Neural progenitor cell (in vitro differentiated cells): ENCODE data around the gene SCART1. TPM values are rescaled to one million over a fixed set of nuclear protein-coding genes. Genes with fewer than 3 reads are reported as not detected.

Experiments used
- DNase-seq: peaks from one replicate; pipeline ENCODE4 v3.0.0-alpha.2; 2016; ENCODE audit warnings: low spot score
- H2AFZ ChIP-seq: fragments of 200-600 bp; sonication (generic); replicated peaks from 2 replicates; pipeline ENCODE4 v1.6.1; 2016; ENCODE audit warnings: antibody characterized with exemption
- H3F3A ChIP-seq: fragments of 200-600 bp; sonication (generic); 2 replicates; pipeline ENCODE4 v1.6.1; 2016; ENCODE audit warnings: antibody characterized with exemption, low read depth
- H3K27ac ChIP-seq: fragments of 200-600 bp; sonication (generic); 2 replicates; pipeline ENCODE4 v1.5.1; 2016; ENCODE audit warnings: mild to moderate bottlenecking
- H3K27me3 ChIP-seq: fragments of 200-600 bp; sonication (generic); 2 replicates; pipeline ENCODE4 v1.6.1; 2016; ENCODE audit warnings: mild to moderate bottlenecking, moderate library complexity
- H3K36me3 ChIP-seq: fragments of 200-600 bp; sonication (generic); 2 replicates; pipeline ENCODE4 v1.5.1; 2016
- H3K4me1 ChIP-seq: fragments of 200-600 bp; sonication (generic); 2 replicates; pipeline ENCODE4 v1.6.1; 2016; ENCODE audit warnings: mixed run types
- H3K4me2 ChIP-seq: fragments of 200-600 bp; sonication (generic); 2 replicates; pipeline ENCODE4 v1.6.1; 2016
- H3K4me3 ChIP-seq: fragments of 200-600 bp; sonication (generic); 2 replicates; pipeline ENCODE4 v1.5.1; 2016
- H3K79me2 ChIP-seq: fragments of 200-600 bp; sonication (generic); 2 replicates; pipeline ENCODE4 v1.6.1; 2016; ENCODE audit warnings: low read depth
- H3K9ac ChIP-seq: fragments of 200-600 bp; sonication (generic); 2 replicates; pipeline ENCODE4 v1.6.1; 2016
- H3K9me3 ChIP-seq: fragments of 200-600 bp; sonication (generic); 2 replicates; pipeline ENCODE4 v1.5.1; 2016; ENCODE audit warnings: low read depth
- H4K20me1 ChIP-seq: fragments of 200-600 bp; sonication (generic); 2 replicates; pipeline ENCODE4 v1.6.1; 2016; ENCODE audit warnings: low read depth
- H3K27ac Mint-ChIP-seq: 3 replicates; pipeline ENCODE4 v1.8.0; 2021; ENCODE audit warnings: mixed read lengths
- H3K27me3 Mint-ChIP-seq: 2 replicates; pipeline ENCODE4 v1.8.0; 2022; ENCODE audit warnings: low read depth, mild to moderate bottlenecking, inconsistent platforms, moderate library complexity, mixed read lengths; ENCODE audit not compliant: insufficient read depth
- H3K36me3 Mint-ChIP-seq: 3 replicates; pipeline ENCODE4 v1.8.0; 2021; ENCODE audit warnings: mixed read lengths
- H3K4me1 Mint-ChIP-seq: 3 replicates; pipeline ENCODE4 v1.8.0; 2021; ENCODE audit warnings: mixed read lengths
- H3K4me3 Mint-ChIP-seq: 3 replicates; pipeline ENCODE4 v1.8.0; 2021; ENCODE audit warnings: mild to moderate bottlenecking, moderate library complexity, mixed read lengths
- H3K9me3 Mint-ChIP-seq: 3 replicates; pipeline ENCODE4 v1.8.0; 2020; ENCODE audit warnings: mixed read lengths
- CTCF ChIP-seq: fragments of 200-600 bp; sonication (generic); IDR thresholded peaks from 2 replicates; pipeline ENCODE4 v1.5.1; 2017; ENCODE audit warnings: antibody characterized with exemption, mild to moderate bottlenecking
- EZH2 ChIP-seq: fragments of 200-600 bp; sonication (generic); IDR thresholded peaks from 2 replicates; pipeline ENCODE4 v1.6.1; 2017; ENCODE audit warnings: antibody characterized with exemption, mild to moderate bottlenecking, moderate library complexity
- EZH2phosphoT487 ChIP-seq: fragments of 200-600 bp; sonication (generic); IDR thresholded peaks from 2 replicates; pipeline ENCODE4 v1.6.1; 2017; ENCODE audit warnings: antibody characterized with exemption
- total RNA-seq: library from RNA; depleted of rRNA; stranded (reverse); fragments of >200 nt; gene quantifications from 2 replicates; pipeline ENCODE4 v1.2.3, GENCODE V29; 2015; ENCODE audit warnings: low replicate concordance

The SCART1 gene
- total RNA-seq, 1 donor from 2014 or later: 0.49 TPM

GRCh38 chr10:133454204-133454893 is 604 bp downstream of the SCART1 start:
- H3K27ac ChIP-seq: no peak overlapping the region
- TF ChIP-seq EZH2phosphoT487 (no peak), EZH2 (no peak), CTCF (no peak)
- Mint-ChIP-seq H3K27ac (no peak overlapping the region), H3K4me3 (no peak overlapping the region), H3K4me1 (no peaks in the 10 kb centered on the region), H3K27me3 (peaks cover 2% of the 10 kb centered on the region), H3K9me3 (peaks cover 18% of the 10 kb centered on the region), H3K36me3 (no peaks in the 10 kb centered on the region)
- no peaks in the 10 kb centered on the region for H3F3A ChIP-seq
- H3K9me3 ChIP-seq: peaks cover 4% of the 10 kb centered on the region
- no peak overlapping the region for H3K4me3 ChIP-seq
- H3K79me2 ChIP-seq: no peaks in the 10 kb centered on the region
- no peak for DNase-seq
- H3K9ac ChIP-seq: no peak overlapping the region
- no peak overlapping the region for H3K4me2 ChIP-seq
- H3K4me1 ChIP-seq: no peaks in the 10 kb centered on the region
- no peaks in the 10 kb centered on the region for H4K20me1 ChIP-seq
- H3K36me3 ChIP-seq: no peaks in the 10 kb centered on the region
- no peak overlapping the region for H2AFZ ChIP-seq
- H3K27me3 ChIP-seq: no peaks in the 10 kb centered on the region

- H3K9me3 ChIP-seq: no peaks in the 10 kb centered on the region
- Mint-ChIP-seq H3K9me3 (peaks cover 17% of the 10 kb centered on the region), H3K36me3 (peaks cover 2% of the 10 kb centered on the region), H3K4me3 (no peak overlapping the region), H3K4me1 (no peaks in the 10 kb centered on the region), H3K27me3 (peaks cover 2% of the 10 kb centered on the region), H3K27ac (no peak overlapping the region)
- H3K4me3 ChIP-seq: no peak overlapping the region
- H3K27me3 ChIP-seq: no peaks in the 10 kb centered on the region
- H2AFZ ChIP-seq: no peak overlapping the region
- no peaks in the 10 kb centered on the region for H3K4me1 ChIP-seq
- H3K36me3 ChIP-seq: no peaks in the 10 kb centered on the region
- no peak for DNase-seq
- TF ChIP-seq EZH2 (no peak), CTCF (no peak), EZH2phosphoT487 (no peak)
- H4K20me1 ChIP-seq: no peaks in the 10 kb centered on the region
- H3K79me2 ChIP-seq: no peaks in the 10 kb centered on the region
- no peaks in the 10 kb centered on the region for H3F3A ChIP-seq
- H3K9ac ChIP-seq: no peak overlapping the region
- no peak overlapping the region for H3K27ac ChIP-seq
- H3K4me2 ChIP-seq: no peak overlapping the region
Observed at GRCh38 chr10:133455196-133455595, 1.5 kb downstream of the SCART1 start.

GRCh38 chr10:133455611-133456031 is 1.9 kb downstream of the SCART1 start:
- no peaks in the 10 kb centered on the region for H3K9me3 ChIP-seq
- H3K9me3 Mint-ChIP-seq: peaks cover 20% of the 10 kb centered on the region
- peaks cover 3% of the 10 kb centered on the region for H3K36me3 Mint-ChIP-seq
- no peak for DNase-seq
- TF ChIP-seq CTCF (no peak), EZH2 (no peak), EZH2phosphoT487 (no peak)
- H3K36me3 ChIP-seq: no peaks in the 10 kb centered on the region
- H3K27me3 ChIP-seq: no peaks in the 10 kb centered on the region
- no peak overlapping the region for H3K27ac ChIP-seq
- no peaks in the 10 kb centered on the region for H4K20me1 ChIP-seq
- no peaks in the 10 kb centered on the region for H3K4me1 ChIP-seq
- H3K79me2 ChIP-seq: no peaks in the 10 kb centered on the region
- no peak overlapping the region for H3K4me3 ChIP-seq
- H3K9ac ChIP-seq: no peak overlapping the region
- peaks cover 2% of the 10 kb centered on the region for H3K27me3 Mint-ChIP-seq
- H3K27ac Mint-ChIP-seq: no peak overlapping the region
- H3K4me3 Mint-ChIP-seq: no peak overlapping the region
- no peaks in the 10 kb centered on the region for H3F3A ChIP-seq
- H2AFZ ChIP-seq: no peak overlapping the region
- no peaks in the 10 kb centered on the region for H3K4me1 Mint-ChIP-seq
- H3K4me2 ChIP-seq: no peak overlapping the region
